OCI-LY3 (cell line): ENCODE measurements around the gene HIVEP2.

Experiments
- H2AFZ ChIP-seq: fragments of 200-600, 300-600 bp; shearing (Covaris generic); 2 replicates; pipeline ENCODE4 v1.6.0; 2014; ENCODE audit warnings: antibody characterized with exemption, low read depth, low read length
- H3K27ac ChIP-seq: fragments of 200-600, 300-600 bp; sonication (generic); 2 replicates; pipeline ENCODE4 v1.5.1; 2014; ENCODE audit warnings: mild to moderate bottlenecking, low read length, moderate library complexity, mixed read lengths
- H3K27me3 ChIP-seq: fragments of 200-600, 300-600 bp; sonication (generic); 2 replicates; pipeline ENCODE4 v1.6.1; 2014; ENCODE audit warnings: low read depth, low read length, mixed read lengths
- H3K36me3 ChIP-seq: fragments of 200-600, 300-600 bp; sonication (generic); replicated peaks from 2 replicates; pipeline ENCODE3; 2014; ENCODE audit warnings: low read depth, low read length, mixed read lengths
- H3K4me1 ChIP-seq: fragments of 300-600, 200-600 bp; sonication (generic); 2 replicates; pipeline ENCODE4 v1.6.1; 2014; ENCODE audit warnings: low read length, mixed read lengths
- H3K4me2 ChIP-seq: fragments of 200-600, 300-600 bp; sonication (generic); 2 replicates; pipeline ENCODE4 v1.6.1; 2014; ENCODE audit warnings: low read length, mixed read lengths
- H3K4me3 ChIP-seq: fragments of 300-600, 200-600 bp; sonication (generic); 2 replicates; pipeline ENCODE4 v1.5.1; 2014; ENCODE audit warnings: antibody characterized with exemption, mild to moderate bottlenecking, low read length, moderate library complexity
- H3K79me2 ChIP-seq: fragments of 300-600, 200-600 bp; shearing (Covaris generic); 2 replicates; pipeline ENCODE4 v1.6.1; 2014; ENCODE audit warnings: mild to moderate bottlenecking, low read length, mixed read lengths
- H3K9ac ChIP-seq: fragments of 300-600, 200-600 bp; shearing (Covaris generic); 2 replicates; pipeline ENCODE4 v1.6.0; 2014; ENCODE audit warnings: mild to moderate bottlenecking, low read length, moderate library complexity
- H3K9me3 ChIP-seq: fragments of 200-600, 300-600 bp; shearing (Covaris generic); 2 replicates; pipeline ENCODE4 v1.6.1; 2014; ENCODE audit warnings: low read length, mixed read lengths; ENCODE audit not compliant: insufficient read depth
- H4K20me1 ChIP-seq: fragments of 200-600, 300-600 bp; sonication (generic); 2 replicates; pipeline ENCODE4 v1.6.1; 2016; ENCODE audit warnings: low read length, mixed read lengths; ENCODE audit not compliant: insufficient read depth
- CTCF ChIP-seq: fragments of 200-600, 300-600 bp; sonication (generic); IDR thresholded peaks from 2 replicates; pipeline ENCODE4 v1.5.1; 2014; ENCODE audit warnings: antibody characterized with exemption, low read length, low read depth
- EZH2phosphoT487 ChIP-seq: fragments of 200-600 bp; shearing (Covaris generic); IDR thresholded peaks from 2 replicates; pipeline ENCODE4 v1.6.1; 2018; ENCODE audit warnings: antibody characterized with exemption, mixed run types, low read depth

HIVEP2 gene

GRCh38 chr6:142802124-142802523, 142.9 kb downstream of the HIVEP2 start:
- H3K9me3 ChIP-seq, result no peaks in the 10 kb centered on the region
- H3K4me2 ChIP-seq, result no peak overlapping the region
- H3K27me3 ChIP-seq, result no peaks in the 10 kb centered on the region
- no peak overlapping the region for H3K4me3 ChIP-seq
- no peak for TF ChIP-seq CTCF
- no peak for TF ChIP-seq EZH2phosphoT487
- no peaks in the 10 kb centered on the region for H3K36me3 ChIP-seq
- peaks cover 23% of the 10 kb centered on the region for H3K4me1 ChIP-seq
- no peak overlapping the region for H3K27ac ChIP-seq
- peaks cover 12% of the 10 kb centered on the region for H4K20me1 ChIP-seq
- no peak overlapping the region for H3K9ac ChIP-seq
- H3K79me2 ChIP-seq, result no peaks in the 10 kb centered on the region
- no peak overlapping the region for H2AFZ ChIP-seq

GRCh38 chr6:142800240-142800639, 144.7 kb downstream of the HIVEP2 start:
- Histone ChIP-seq H3K36me3 (no peaks in the 10 kb centered on the region), H3K9me3 (no peaks in the 10 kb centered on the region), H3K27ac (no peak overlapping the region), H3K4me1 (peaks cover 28% of the 10 kb centered on the region), H3K4me3 (no peak overlapping the region), H2AFZ (no peak overlapping the region), H3K27me3 (no peaks in the 10 kb centered on the region), H3K79me2 (0 out of 2 replicates have a peak, but pooled peaks cover 3% of the 10 kb centered on the region), H3K9ac (no peak overlapping the region), H4K20me1 (peaks cover 12% of the 10 kb centered on the region), H3K4me2 (no peak overlapping the region)
- TF ChIP-seq EZH2phosphoT487, result no peak
- TF ChIP-seq CTCF, result no peak

- H2AFZ ChIP-seq, result no peak overlapping the region
- 0 out of 2 replicates have a peak, but pooled peaks cover 3% of the 10 kb centered on the region for H3K79me2 ChIP-seq
- peaks cover 33% of the 10 kb centered on the region for H3K4me1 ChIP-seq
- no peaks in the 10 kb centered on the region for H3K9me3 ChIP-seq
- TF ChIP-seq CTCF (no peak), EZH2phosphoT487 (no peak)
- H3K27ac ChIP-seq, result no peak overlapping the region
- H3K9ac ChIP-seq, result no peak overlapping the region
- H3K4me3 ChIP-seq, result no peak overlapping the region
- H3K27me3 ChIP-seq, result no peaks in the 10 kb centered on the region
- peaks cover 12% of the 10 kb centered on the region for H4K20me1 ChIP-seq
- H3K4me2 ChIP-seq, result no peak overlapping the region
- no peaks in the 10 kb centered on the region for H3K36me3 ChIP-seq
Measured at GRCh38 chr6:142799639-142800038, 145.3 kb downstream of the HIVEP2 start.

GRCh38 chr6:142797159-142797558, 147.8 kb downstream of the HIVEP2 start:
- no peaks in the 10 kb centered on the region for H3K9me3 ChIP-seq
- H2AFZ ChIP-seq, result no peak overlapping the region
- H3K36me3 ChIP-seq, result no peaks in the 10 kb centered on the region
- H3K4me1 ChIP-seq, result peaks cover 29% of the 10 kb centered on the region
- no peak for TF ChIP-seq CTCF
- no peak for TF ChIP-seq EZH2phosphoT487
- no peak overlapping the region for H3K4me2 ChIP-seq
- H3K9ac ChIP-seq, result no peak overlapping the region
- H3K79me2 ChIP-seq, result 0 out of 2 replicates have a peak, but pooled peaks cover 3% of the 10 kb centered on the region
- H3K4me3 ChIP-seq, result no peak overlapping the region
- H3K27ac ChIP-seq, result no peak overlapping the region
- no peaks in the 10 kb centered on the region for H3K27me3 ChIP-seq
- H4K20me1 ChIP-seq, result peaks cover 12% of the 10 kb centered on the region
